WTC11 (cell line): ENCODE measurements around the gene CRAMP1. TPM values are rescaled to one million over a fixed set of nuclear protein-coding genes. Genes with fewer than 3 reads are reported as not detected.

Experiments used
- ATAC-seq: fragments of 200-7000 bp; cut with Tn5 transposase; 2 replicates; pipeline ENCODE4 v1.10.0; 2021; ENCODE audit warnings: mild to moderate bottlenecking, moderate library complexity
- CTCF ChIA-PET: fragments of 300-600 bp; sonication (Branson Sonifier 250); formaldehyde crosslinking; loops from one replicate; lab custom pipeline; 2021; ENCODE audit warnings: antibody characterized with exemption; lab: Charles Lee
- POLR2A ChIA-PET: fragments of 350-600 bp; sonication (Branson Sonifier 250); formaldehyde crosslinking; loops from one replicate; lab custom pipeline; 2021; ENCODE audit warnings: antibody characterized with exemption; lab: Charles Lee
- DNase-seq: peaks from one replicate; pipeline ENCODE4 v3.0.0; 2021; ENCODE audit warnings: low spot score
- H3K27ac Mint-ChIP-seq: 2 replicates; pipeline ENCODE4 v1.8.0; 2021; ENCODE audit warnings: mixed read lengths
- H3K27me3 Mint-ChIP-seq: 2 replicates; pipeline ENCODE4 v1.8.0; 2021; ENCODE audit warnings: low read depth, mild to moderate bottlenecking, moderate library complexity, mixed read lengths
- H3K36me3 Mint-ChIP-seq: 2 replicates; pipeline ENCODE4 v1.8.0; 2021; ENCODE audit warnings: mixed read lengths
- H3K4me1 Mint-ChIP-seq: 2 replicates; pipeline ENCODE4 v1.8.0; 2022; ENCODE audit warnings: mixed read lengths
- H3K4me3 Mint-ChIP-seq: 2 replicates; pipeline ENCODE4 v1.8.0; 2021; ENCODE audit warnings: mild to moderate bottlenecking, moderate library complexity, mixed read lengths
- H3K9me3 Mint-ChIP-seq: 2 replicates; pipeline ENCODE4 v1.8.0; 2021; ENCODE audit warnings: mixed read lengths
- AR ChIP-seq: fragments of 250-450 bp; sonication (Bioruptor Pico); IDR thresholded peaks from 2 replicates; pipeline ENCODE4 v1.9.0; 2021; ENCODE audit warnings: mild to moderate bottlenecking
- CREB1 ChIP-seq: sonication (generic); formaldehyde crosslinking; IDR thresholded peaks from 2 replicates; pipeline ENCODE4 v1.8.0; 2023; ENCODE audit warnings: mild to moderate bottlenecking, missing genetic modification reagents
- CTCF ChIP-seq: fragments of 200-600 bp; IDR thresholded peaks from 2 replicates; pipeline ENCODE4 v1.8.0; 2022; ENCODE audit warnings: antibody characterized with exemption
- E2F1 ChIP-seq: sonication (generic); formaldehyde crosslinking; IDR thresholded peaks from 2 replicates; pipeline ENCODE4 v1.8.0; 2022; ENCODE audit warnings: mild to moderate bottlenecking, missing genetic modification reagents
- FOXP1 ChIP-seq: sonication (generic); formaldehyde crosslinking; IDR thresholded peaks from 2 replicates; pipeline ENCODE4 v1.8.0; 2022; ENCODE audit warnings: missing genetic modification reagents, mild to moderate bottlenecking, moderate library complexity, borderline replicate concordance
- FOXP4 ChIP-seq: sonication (generic); formaldehyde crosslinking; IDR thresholded peaks from 2 replicates; pipeline ENCODE4 v1.8.0; 2022; ENCODE audit warnings: mild to moderate bottlenecking, missing genetic modification reagents
- HMGA2 ChIP-seq: fragments of 250-450 bp; sonication (Bioruptor Pico); IDR thresholded peaks from 2 replicates; pipeline ENCODE4 v1.4.0; 2021; ENCODE audit warnings: mild to moderate bottlenecking, moderate library complexity
- IRF2 ChIP-seq: sonication (generic); formaldehyde crosslinking; IDR thresholded peaks from 2 replicates; pipeline ENCODE4 v1.8.0; 2022; ENCODE audit warnings: low read depth, missing genetic modification reagents, borderline replicate concordance
- JAZF1 ChIP-seq: fragments of 250-450 bp; sonication (Bioruptor Pico); IDR thresholded peaks from 2 replicates; pipeline ENCODE4 v1.9.0; 2021; ENCODE audit warnings: moderate library complexity, mild to moderate bottlenecking, inconsistent platforms
- JUN ChIP-seq: sonication (generic); formaldehyde crosslinking; IDR thresholded peaks from 2 replicates; pipeline ENCODE4 v1.8.0; 2023; ENCODE audit warnings: mild to moderate bottlenecking, missing genetic modification reagents
- MLX ChIP-seq: sonication (generic); formaldehyde crosslinking; IDR thresholded peaks from 2 replicates; pipeline ENCODE4 v1.8.1; 2023; ENCODE audit warnings: mild to moderate bottlenecking, missing genetic modification reagents, moderate library complexity
- NFATC4 ChIP-seq: fragments of 250-450 bp; sonication (Bioruptor Pico); IDR thresholded peaks from 2 replicates; pipeline ENCODE4 v1.9.0; 2021; ENCODE audit warnings: mild to moderate bottlenecking
- TEAD4 ChIP-seq: sonication (generic); formaldehyde crosslinking; IDR thresholded peaks from 2 replicates; pipeline ENCODE4 v1.8.0; 2022; ENCODE audit warnings: mild to moderate bottlenecking, missing genetic modification reagents
- ZNF138 ChIP-seq: sonication (generic); formaldehyde crosslinking; conservative IDR thresholded peaks from 2 replicates; pipeline ENCODE4 v1.8.1; 2022; ENCODE audit warnings: mild to moderate bottlenecking, moderate library complexity, missing genetic modification reagents
- ZNF281 ChIP-seq: sonication (generic); formaldehyde crosslinking; IDR thresholded peaks from 2 replicates; pipeline ENCODE4 v1.8.0; 2023; ENCODE audit warnings: mild to moderate bottlenecking, missing genetic modification reagents
- ZNF396 ChIP-seq: fragments of 250-450 bp; sonication (Bioruptor Pico); IDR thresholded peaks from 2 replicates; pipeline ENCODE4 v1.8.0; 2021; ENCODE audit warnings: mild to moderate bottlenecking, moderate library complexity, borderline replicate concordance
- total RNA-seq: library from RNA; stranded (reverse); gene quantifications from 3 replicates; pipeline ENCODE4 v1.2.3, GENCODE V29; 2021

The CRAMP1 gene
- total RNA-seq, 1 experiment from 2014 or later, result 27.4 TPM

GRCh38 chr16:1723450-1724147, 111.4 kb downstream of the CRAMP1 start:
- 0 out of 2 replicates have a peak, but pooled peaks cover 3% of the 10 kb centered on the region for H3K4me1 Mint-ChIP-seq
- no peaks in the 10 kb centered on the region for H3K27me3 Mint-ChIP-seq
- ATAC-seq, result peak; percentile 71

GRCh38 chr16:1724491-1724890, 112.3 kb downstream of the CRAMP1 start:
- Mint-ChIP-seq H3K4me1 (0 out of 2 replicates have a peak, but pooled peaks cover 2% of the 10 kb centered on the region), H3K27ac (no peak overlapping the region), H3K9me3 (no peaks in the 10 kb centered on the region), H3K36me3 (peaks cover 3% of the 10 kb centered on the region; the same call in 1 of the 2 replicates), H3K4me3 (no peak overlapping the region), H3K27me3 (no peaks in the 10 kb centered on the region)
- ATAC-seq, result no peak
- CTCF ChIA-PET, result interaction anchor here (0.8 to 2.7 kb wide), 9 partner anchors 9 to 113 kb away, joined by 3 to 45 read pairs (median 8); partner anchors contain the start of genes JPT2, NUBP2 and SPSB3
- TF ChIP-seq CREB1 (CRISPR knock-in tag) (no peak), JUN (CRISPR knock-in tag) (no peak), JAZF1 (no peak), IRF2 (CRISPR knock-in tag) (no peak), ZNF281 (no peak), FOXP4 (CRISPR knock-in tag) (no peak), E2F1 (no peak), AR (CRISPR knock-in tag) (no peak), NFATC4 (no peak), ZNF396 (CRISPR knock-in tag) (no peak), MLX (CRISPR knock-in tag) (no peak)
- POLR2A ChIA-PET, result no interaction called here
- no peak for DNase-seq

More at GRCh38 chr16:1723450-1724147, 111.4 kb downstream of the CRAMP1 start:
- CTCF ChIA-PET, result interaction anchor here (0.5 to 2.7 kb wide), 34 partner anchors 8 to 381 kb away, joined by 3 to 45 read pairs (median 4); partner anchors contain the start of genes CCDC154, CRAMP1, EME2 and IFT140
- Mint-ChIP-seq H3K36me3 (no peaks in the 10 kb centered on the region), H3K9me3 (no peaks in the 10 kb centered on the region)
- TF ChIP-seq FOXP1 (no peak), TEAD4 (CRISPR knock-in tag) (no peak), ZNF138 (no peak), HMGA2 (CRISPR knock-in tag) (no peak), CTCF (peak; percentile 69)
- TF ChIP-seq, all 79 proteins: peak for 1
- POLR2A ChIA-PET, result no interaction called here
- Mint-ChIP-seq H3K27ac (no peak overlapping the region), H3K4me3 (no peak overlapping the region)
- DNase-seq, result peak; percentile 65
